Measurements from ENCODE around the gene BTN1A1. TPM values are rescaled to one million over a fixed set of nuclear protein-coding genes. Genes with fewer than 3 reads are reported as not detected.

BTN1A1 gene
- polyA plus RNA-seq, 2 of the 4 experiments (the other 2 are of a cell fraction), result not detected

DNA sequence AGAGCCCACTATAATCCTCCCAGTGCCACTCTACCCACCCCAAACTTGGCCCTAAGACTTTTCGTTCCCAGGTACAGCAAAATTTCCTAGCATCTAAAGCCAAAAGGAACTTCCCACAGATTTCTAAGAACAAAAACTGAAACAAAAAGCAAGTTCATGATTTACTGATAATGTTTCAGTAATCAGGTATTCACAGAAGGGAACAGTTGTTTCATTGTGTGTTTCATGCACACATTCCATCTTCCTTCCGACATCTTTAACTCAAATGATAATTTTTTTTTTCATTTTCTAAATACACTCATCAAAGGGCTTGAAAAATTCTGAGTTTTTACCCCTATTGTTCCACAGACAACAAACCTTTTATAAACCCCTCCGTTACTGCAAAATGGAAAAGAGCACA, 6.0 kb upstream of the BTN1A1 start:
- FAIRE-seq, result no peak
- ChIA-PET CTCF (interaction anchor here (0.6 to 1.0 kb wide), 2 partner anchors 31 to 160 kb away, joined by 3 to 4 read pairs; no protein-coding TSS in a partner anchor), POLR2A (no interaction called here)
- ATAC-seq, result no peak
- Histone ChIP-seq H3K4me1 (no peaks in the 10 kb centered on the region), H3K4me3 (no peak overlapping the region), H3K27ac (no peak overlapping the region), H3K9me3 (no peaks in the 10 kb centered on the region), H3K4me2 (no peak overlapping the region)
- 82% methylated on average over 3 of the region's 3 CpGs for WGBS (ENCODE audit: missing lambda C conversion rate)
- TF ChIP-seq, protein P1, sequence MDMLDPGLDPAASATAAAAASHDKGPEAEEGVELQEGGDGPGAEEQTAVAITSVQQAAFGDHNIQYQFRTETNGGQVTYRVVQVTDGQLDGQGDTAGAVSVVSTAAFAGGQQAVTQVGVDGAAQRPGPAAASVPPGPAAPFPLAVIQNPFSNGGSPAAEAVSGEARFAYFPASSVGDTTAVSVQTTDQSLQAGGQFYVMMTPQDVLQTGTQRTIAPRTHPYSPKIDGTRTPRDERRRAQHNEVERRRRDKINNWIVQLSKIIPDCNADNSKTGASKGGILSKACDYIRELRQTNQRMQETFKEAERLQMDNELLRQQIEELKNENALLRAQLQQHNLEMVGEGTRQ (IDR thresholded peaks at IDR 0.05), result no peak
- no peak for TF ChIP-seq RARB (CRISPR knock-in tag; IDR thresholded peaks at IDR 0.05)
- TF ChIP-seq CBX8 (IDR thresholded peaks at IDR 0.05), result no peak
- no peak for TF ChIP-seq RNF2 (IDR thresholded peaks at IDR 0.05; ENCODE audit: borderline replicate concordance, low read depth)
- TF ChIP-seq CBX2 (IDR thresholded peaks at IDR 0.05; ENCODE audit: borderline replicate concordance, low read depth), result no peak
- TF ChIP-seq HOXB13 (CRISPR knock-in tag; IDR thresholded peaks at IDR 0.05; ENCODE audit: low read depth), result no peak
- no peak for TF ChIP-seq MAFK (IDR thresholded peaks at IDR 0.05; ENCODE audit: partially characterized antibody)
- DNase-seq (ENCODE audit: low read depth in 1 of 2, low spot score in 1 of 2), result no peak

DNA sequence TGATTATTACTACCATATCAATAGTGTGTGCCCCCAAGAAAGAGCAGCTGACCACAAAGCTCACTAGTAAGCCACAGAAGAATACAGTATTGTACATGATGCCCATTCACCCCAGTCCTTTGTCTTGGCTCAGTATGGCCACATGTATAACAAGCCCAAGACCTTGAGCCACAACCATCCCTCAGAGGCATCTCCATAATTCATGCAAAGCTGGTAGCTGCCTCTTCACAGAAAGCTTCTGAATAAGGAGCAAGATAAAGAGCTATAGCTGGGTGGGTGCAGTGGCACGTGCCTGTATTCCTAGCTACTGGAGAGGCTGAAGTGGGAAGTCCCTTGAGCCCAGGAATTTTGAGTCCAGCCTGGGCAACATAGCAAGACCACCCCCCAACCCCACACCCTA, 4.8 kb upstream of the BTN1A1 start:
- no peak for ATAC-seq
- no peak for DNase-seq (ENCODE audit: low read depth in 1 of 2, low spot score in 1 of 2)
- CTCF ChIA-PET, result interaction anchor here (1.1 kb wide), 1 partner anchor 154 kb away, joined by 3 read pairs; no protein-coding TSS in a partner anchor
- POLR2A ChIA-PET, result no interaction called here
- H3K4me3 ChIP-seq, result no peak overlapping the region
- no peak overlapping the region for H3K4me2 ChIP-seq
- WGBS (ENCODE audit: missing lambda C conversion rate), result no CpG with 5 or more reads among the region's 1 CpG
- no peak for FAIRE-seq
- no peak overlapping the region for H3K27ac ChIP-seq
- TF ChIP-seq MAX (IDR thresholded peaks at IDR 0.05), result no peak
- TF ChIP-seq, protein P2, sequence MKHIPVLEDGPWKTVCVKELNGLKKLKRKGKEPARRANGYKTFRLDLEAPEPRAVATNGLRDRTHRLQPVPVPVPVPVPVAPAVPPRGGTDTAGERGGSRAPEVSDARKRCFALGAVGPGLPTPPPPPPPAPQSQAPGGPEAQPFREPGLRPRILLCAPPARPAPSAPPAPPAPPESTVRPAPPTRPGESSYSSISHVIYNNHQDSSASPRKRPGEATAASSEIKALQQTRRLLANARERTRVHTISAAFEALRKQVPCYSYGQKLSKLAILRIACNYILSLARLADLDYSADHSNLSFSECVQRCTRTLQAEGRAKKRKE (CRISPR knock-in tag; IDR thresholded peaks at IDR 0.05; ENCODE audit: low read depth), result no peak
- no peak for TF ChIP-seq GATA3 (IDR thresholded peaks at IDR 0.05; ENCODE audit: borderline replicate concordance)
- TF ChIP-seq CHD4 (IDR thresholded peaks at IDR 0.05; ENCODE audit: borderline replicate concordance), result no peak
- no peaks in the 10 kb centered on the region for H3K4me1 ChIP-seq
- H3K9me3 ChIP-seq, result no peaks in the 10 kb centered on the region

DNA sequence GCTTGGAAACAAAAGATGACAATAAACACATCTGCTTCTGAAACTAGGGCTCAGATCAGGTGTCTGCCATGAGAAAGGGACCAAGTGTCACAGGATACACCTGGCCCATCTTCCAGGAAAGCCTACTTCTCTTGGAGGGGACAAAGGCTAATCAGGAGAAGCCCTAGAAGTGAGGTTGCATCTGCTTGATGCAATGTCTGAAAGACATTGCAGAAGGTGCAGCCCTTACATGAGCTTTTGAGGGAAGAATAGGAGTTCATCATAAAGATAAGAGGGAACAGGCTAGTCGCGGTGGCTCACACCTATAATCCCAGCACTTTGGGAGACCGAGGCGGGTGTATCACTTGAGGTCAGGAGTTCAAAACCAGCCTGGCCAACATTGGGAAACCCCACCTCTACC, 2.5 kb upstream of the BTN1A1 start:
- Histone ChIP-seq H3K4me2 (no peak overlapping the region), H3K9me3 (no peaks in the 10 kb centered on the region), H3K4me3 (no peak overlapping the region), H3K27ac (no peak overlapping the region), H3K4me1 (no peaks in the 10 kb centered on the region)
- DNase-seq (ENCODE audit: low read depth in 1 of 2, low spot score in 1 of 2), result no peak
- CTCF ChIA-PET, result interaction anchor here (1.3 kb wide), 1 partner anchor 156 kb away, joined by 7 read pairs; no protein-coding TSS in a partner anchor
- no peak for ATAC-seq
- TF ChIP-seq BHLHE40 (IDR thresholded peaks at IDR 0.05; ENCODE audit: low read depth, low read length), result no peak
- TF ChIP-seq, protein P3, sequence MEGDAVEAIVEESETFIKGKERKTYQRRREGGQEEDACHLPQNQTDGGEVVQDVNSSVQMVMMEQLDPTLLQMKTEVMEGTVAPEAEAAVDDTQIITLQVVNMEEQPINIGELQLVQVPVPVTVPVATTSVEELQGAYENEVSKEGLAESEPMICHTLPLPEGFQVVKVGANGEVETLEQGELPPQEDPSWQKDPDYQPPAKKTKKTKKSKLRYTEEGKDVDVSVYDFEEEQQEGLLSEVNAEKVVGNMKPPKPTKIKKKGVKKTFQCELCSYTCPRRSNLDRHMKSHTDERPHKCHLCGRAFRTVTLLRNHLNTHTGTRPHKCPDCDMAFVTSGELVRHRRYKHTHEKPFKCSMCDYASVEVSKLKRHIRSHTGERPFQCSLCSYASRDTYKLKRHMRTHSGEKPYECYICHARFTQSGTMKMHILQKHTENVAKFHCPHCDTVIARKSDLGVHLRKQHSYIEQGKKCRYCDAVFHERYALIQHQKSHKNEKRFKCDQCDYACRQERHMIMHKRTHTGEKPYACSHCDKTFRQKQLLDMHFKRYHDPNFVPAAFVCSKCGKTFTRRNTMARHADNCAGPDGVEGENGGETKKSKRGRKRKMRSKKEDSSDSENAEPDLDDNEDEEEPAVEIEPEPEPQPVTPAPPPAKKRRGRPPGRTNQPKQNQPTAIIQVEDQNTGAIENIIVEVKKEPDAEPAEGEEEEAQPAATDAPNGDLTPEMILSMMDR (IDR thresholded peaks at IDR 0.05), result no peak
- no peak for TF ChIP-seq RNF2 (IDR thresholded peaks at IDR 0.05; ENCODE audit: borderline replicate concordance, low read depth)
- no peak for TF ChIP-seq HDAC2 (IDR thresholded peaks at IDR 0.05)
- TF ChIP-seq RAD21 (conservative IDR thresholded peaks at IDR 0.05 in 1 of 2, IDR thresholded peaks at IDR 0.05 in 1 of 2), result no peak
- no peak for TF ChIP-seq MYC (IDR thresholded peaks at IDR 0.05; ENCODE audit: borderline replicate concordance, low read length)
- TF ChIP-seq, protein P1 (IDR thresholded peaks at IDR 0.05), result no peak
- TF ChIP-seq, protein P4, sequence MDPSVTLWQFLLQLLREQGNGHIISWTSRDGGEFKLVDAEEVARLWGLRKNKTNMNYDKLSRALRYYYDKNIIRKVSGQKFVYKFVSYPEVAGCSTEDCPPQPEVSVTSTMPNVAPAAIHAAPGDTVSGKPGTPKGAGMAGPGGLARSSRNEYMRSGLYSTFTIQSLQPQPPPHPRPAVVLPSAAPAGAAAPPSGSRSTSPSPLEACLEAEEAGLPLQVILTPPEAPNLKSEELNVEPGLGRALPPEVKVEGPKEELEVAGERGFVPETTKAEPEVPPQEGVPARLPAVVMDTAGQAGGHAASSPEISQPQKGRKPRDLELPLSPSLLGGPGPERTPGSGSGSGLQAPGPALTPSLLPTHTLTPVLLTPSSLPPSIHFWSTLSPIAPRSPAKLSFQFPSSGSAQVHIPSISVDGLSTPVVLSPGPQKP (IDR thresholded peaks at IDR 0.05; ENCODE audit: low read depth, low read length), result no peak
- no peak for TF ChIP-seq GATA3 (IDR thresholded peaks at IDR 0.05; ENCODE audit: borderline replicate concordance)
- TF ChIP-seq HEYL (CRISPR knock-in tag; IDR thresholded peaks at IDR 0.05), result no peak
- no peak for FAIRE-seq
- POLR2A ChIA-PET, result no interaction called here
- WGBS (ENCODE audit: missing lambda C conversion rate), result 83% methylated on average over 4 of the region's 4 CpGs
